GM12878 (cell line): Measurements from ENCODE around the gene USB1. TPM values are rescaled to one million over a fixed set of nuclear protein-coding genes. Genes with fewer than 3 reads are reported as not detected.

Source experiments
- ASH2L ChIP-seq: fragments of 300-600, 200-600 bp; sonication (generic); IDR thresholded peaks from 2 replicates; pipeline ENCODE4 v1.6.1; 2017; ENCODE audit warnings: low read depth, mild to moderate bottlenecking, borderline replicate concordance
- CBFB ChIP-seq: IDR thresholded peaks from 2 replicates; pipeline ENCODE4 v1.6.1; 2016; ENCODE audit warnings: antibody characterized with exemption, low read depth
- CREB1 ChIP-seq: IDR thresholded peaks from 2 replicates; pipeline ENCODE4 v1.6.1; 2012; ENCODE audit warnings: low read depth, mild to moderate bottlenecking, inconsistent platforms
- DPF2 ChIP-seq: fragments of 450-650 bp; IDR thresholded peaks from 2 replicates; pipeline ENCODE4 v1.6.1; 2017; ENCODE audit warnings: mild to moderate bottlenecking
- FOXK2 ChIP-seq: fragments of 450-650 bp; IDR thresholded peaks from 2 replicates; pipeline ENCODE4 v1.6.1; 2017; ENCODE audit warnings: mild to moderate bottlenecking, moderate library complexity
- HDAC6 ChIP-seq: fragments of 200-600 bp; sonication (generic); IDR thresholded peaks from one replicate; pipeline ENCODE4 v1.8.0; 2017; ENCODE audit warnings: antibody characterized with exemption; ENCODE audit not compliant: unreplicated experiment
- KLF5 ChIP-seq: fragments of 450-650 bp; IDR thresholded peaks from 2 replicates; pipeline ENCODE4 v1.6.1; 2014; ENCODE audit warnings: mild to moderate bottlenecking; ENCODE audit not compliant: partially characterized antibody
- NFIC ChIP-seq: IDR thresholded peaks from 2 replicates; pipeline ENCODE4 v1.6.1; 2012; ENCODE audit warnings: low read depth, mild to moderate bottlenecking, inconsistent platforms, low read length, moderate library complexity
- NR2F1 ChIP-seq: fragments of 450-650 bp; conservative IDR thresholded peaks from 2 replicates; pipeline ENCODE4 v1.6.1; 2017; ENCODE audit warnings: mild to moderate bottlenecking
- PAX8 ChIP-seq: fragments of 450-650 bp; IDR thresholded peaks from 2 replicates; pipeline ENCODE4 v1.6.1; 2017; ENCODE audit warnings: mild to moderate bottlenecking, moderate library complexity
- PML ChIP-seq: IDR thresholded peaks from 2 replicates; pipeline ENCODE4 v1.6.1; 2012; ENCODE audit warnings: low read length, inconsistent platforms
- POLR2A ChIP-seq: IDR thresholded peaks from 2 replicates; pipeline ENCODE4 v1.6.1; 2011; ENCODE audit warnings: low read depth, mild to moderate bottlenecking, low read length
- RFX5 ChIP-seq: IDR thresholded peaks from 2 replicates; pipeline ENCODE4 v1.6.1; 2011; ENCODE audit warnings: low read depth, low read length, improper control_type of control experiment
- SMARCA5 ChIP-seq: fragments of 450-650 bp; IDR thresholded peaks from 2 replicates; pipeline ENCODE4 v1.6.1; 2017; ENCODE audit warnings: mild to moderate bottlenecking
- SP1 ChIP-seq: IDR thresholded peaks from one replicate; pipeline ENCODE4 v1.6.1; 2011; ENCODE audit warnings: low read depth, low read length
- STAT3 ChIP-seq: IDR thresholded peaks from 2 replicates; pipeline ENCODE4 v1.6.1; 2011; ENCODE audit warnings: low read depth, low read length, improper control_type of control experiment
- TCF7 ChIP-seq: IDR thresholded peaks from 2 replicates; pipeline ENCODE4 v1.6.1; 2014; ENCODE audit warnings: antibody characterized with exemption, borderline replicate concordance
- ZNF687 ChIP-seq: fragments of 450-650 bp; IDR thresholded peaks from 2 replicates; pipeline ENCODE4 v1.6.1; 2017; ENCODE audit warnings: mild to moderate bottlenecking, moderate library complexity
- polyA plus RNA-seq, 11 experiments: library from polyadenylated mRNA; depleted of rRNA in 4 of 11; unstranded in 6 of 11; stranded (reverse) in 5 of 11; fragments of >200 nt; fragmentation: Nextera tagmentation in 4 of 11; fragmentation: Illumina TruSeq in 1 of 11; extraction: Ambion mirVana in 4 of 11; extraction: Trizol in 1 of 11; gene quantifications; 1 replicate in 1 of 11; 2 replicates in 10 of 11; pipeline versions ENCODE4 v1.2.1 to v1.2.3, GENCODE V29; 2011 to 2016; ENCODE audit warnings: inconsistent platforms in 2 of 11, missing spikeins in 2 of 11, low read depth in 1 of 11
- total RNA-seq, 4 experiments: library from RNA; depleted of rRNA in 3 of 4; stranded (reverse); fragments of >200 nt in 3 of 4; fragmentation: Illumina TruSeq in 1 of 4; extraction: Trizol in 1 of 4; gene quantifications; 2 replicates each; pipeline versions ENCODE4 v1.2.1 to v1.2.3, GENCODE V29; 2013 to 2021
- TF ChIP-seq, protein P1 (sequence below): fragments of 450-650 bp; IDR thresholded peaks from 2 replicates; pipeline ENCODE4 v1.6.1; 2017; ENCODE audit warnings: mild to moderate bottlenecking, low read depth, inconsistent platforms; ENCODE audit not compliant: poor library complexity, severe bottlenecking
- TF ChIP-seq, protein P2 (sequence below): fragments of 450-650 bp; IDR thresholded peaks from 2 replicates; pipeline ENCODE4 v1.6.1; 2016; ENCODE audit warnings: mild to moderate bottlenecking
- TF ChIP-seq, protein P3 (sequence below): fragments of 150-350 bp; IDR thresholded peaks from 2 replicates; pipeline ENCODE4 v1.6.1; 2016; ENCODE audit warnings: low read depth, low read length

Gene USB1
- total and polyA plus RNA-seq, 10 of the 15 experiments (the other 5 are each of a cell fraction or from before 2014, with no cell fraction given): 7.9 to 72.2 (median 41.6) TPM

DNA sequence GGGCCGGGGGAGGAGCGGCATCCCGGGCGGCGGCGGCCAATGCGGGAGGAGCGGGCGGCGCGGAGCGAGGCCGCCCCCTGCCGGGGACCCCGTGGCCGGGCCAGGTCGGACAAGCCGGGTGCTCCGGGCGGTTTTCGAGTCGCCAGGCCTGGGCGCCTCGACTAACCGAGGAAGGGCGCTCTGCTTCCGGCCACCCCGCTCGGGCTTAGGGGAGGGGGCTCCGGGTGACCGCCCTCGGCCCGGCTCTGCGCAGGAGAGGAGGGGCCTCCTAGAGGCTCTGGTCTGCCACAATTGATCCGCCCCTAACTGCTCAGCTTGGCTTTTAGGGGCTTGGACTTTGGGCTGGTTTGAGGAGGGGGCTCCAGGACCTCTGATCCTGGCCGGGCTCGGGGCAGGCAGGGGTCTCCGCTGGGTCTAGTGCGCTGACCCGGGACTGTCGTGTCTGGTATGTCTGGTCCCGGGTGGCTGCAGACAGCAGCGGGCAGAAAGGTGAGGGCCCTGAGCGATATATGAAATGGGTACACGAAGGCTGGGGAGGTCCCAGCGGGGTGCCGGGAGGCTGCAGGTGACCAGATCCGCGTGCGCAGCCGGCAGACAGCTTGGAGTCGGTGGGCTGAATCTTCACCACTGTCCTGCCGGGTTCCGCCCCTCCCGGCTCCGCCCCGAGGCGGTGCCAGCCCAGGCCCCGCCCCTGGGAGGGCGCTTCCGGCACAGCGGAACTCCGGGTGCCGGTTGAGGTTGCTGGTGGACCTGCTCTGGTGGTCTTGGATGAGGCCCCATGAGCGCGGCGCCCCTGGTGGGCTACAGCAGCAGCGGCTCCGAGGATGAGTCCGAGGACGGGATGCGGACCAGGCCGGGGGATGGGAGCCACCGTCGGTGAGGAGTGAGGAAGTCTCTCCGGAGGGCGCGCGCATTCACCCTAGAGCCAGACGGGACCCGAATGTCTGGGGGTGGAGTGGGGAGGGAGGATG lies at the start of gene USB1 (continued):
- TF ChIP-seq, protein P1, sequence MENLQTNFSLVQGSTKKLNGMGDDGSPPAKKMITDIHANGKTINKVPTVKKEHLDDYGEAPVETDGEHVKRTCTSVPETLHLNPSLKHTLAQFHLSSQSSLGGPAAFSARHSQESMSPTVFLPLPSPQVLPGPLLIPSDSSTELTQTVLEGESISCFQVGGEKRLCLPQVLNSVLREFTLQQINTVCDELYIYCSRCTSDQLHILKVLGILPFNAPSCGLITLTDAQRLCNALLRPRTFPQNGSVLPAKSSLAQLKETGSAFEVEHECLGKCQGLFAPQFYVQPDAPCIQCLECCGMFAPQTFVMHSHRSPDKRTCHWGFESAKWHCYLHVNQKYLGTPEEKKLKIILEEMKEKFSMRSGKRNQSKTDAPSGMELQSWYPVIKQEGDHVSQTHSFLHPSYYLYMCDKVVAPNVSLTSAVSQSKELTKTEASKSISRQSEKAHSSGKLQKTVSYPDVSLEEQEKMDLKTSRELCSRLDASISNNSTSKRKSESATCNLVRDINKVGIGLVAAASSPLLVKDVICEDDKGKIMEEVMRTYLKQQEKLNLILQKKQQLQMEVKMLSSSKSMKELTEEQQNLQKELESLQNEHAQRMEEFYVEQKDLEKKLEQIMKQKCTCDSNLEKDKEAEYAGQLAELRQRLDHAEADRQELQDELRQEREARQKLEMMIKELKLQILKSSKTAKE: no peak
- no peak for TF ChIP-seq SMARCA5
- no peak for TF ChIP-seq HDAC6
- peak; percentile 93 for TF ChIP-seq NR2F1
- no peak for TF ChIP-seq PAX8
- TF ChIP-seq DPF2: no peak; the same call in 1 of the 2 replicates
- no peak for TF ChIP-seq ASH2L
- peak; percentile 61 for TF ChIP-seq SP1
- no peak for TF ChIP-seq CBFB
- no peak for TF ChIP-seq TCF7
- no peak for TF ChIP-seq NFIC
- TF ChIP-seq POLR2A: peak; percentile 88
- TF ChIP-seq STAT3: no peak
- no peak for TF ChIP-seq ZNF687
- TF ChIP-seq FOXK2: no peak
- no peak for TF ChIP-seq RFX5
- TF ChIP-seq, protein P2, sequence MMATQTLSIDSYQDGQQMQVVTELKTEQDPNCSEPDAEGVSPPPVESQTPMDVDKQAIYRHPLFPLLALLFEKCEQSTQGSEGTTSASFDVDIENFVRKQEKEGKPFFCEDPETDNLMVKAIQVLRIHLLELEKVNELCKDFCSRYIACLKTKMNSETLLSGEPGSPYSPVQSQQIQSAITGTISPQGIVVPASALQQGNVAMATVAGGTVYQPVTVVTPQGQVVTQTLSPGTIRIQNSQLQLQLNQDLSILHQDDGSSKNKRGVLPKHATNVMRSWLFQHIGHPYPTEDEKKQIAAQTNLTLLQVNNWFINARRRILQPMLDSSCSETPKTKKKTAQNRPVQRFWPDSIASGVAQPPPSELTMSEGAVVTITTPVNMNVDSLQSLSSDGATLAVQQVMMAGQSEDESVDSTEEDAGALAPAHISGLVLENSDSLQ: no peak
- TF ChIP-seq, protein P3, sequence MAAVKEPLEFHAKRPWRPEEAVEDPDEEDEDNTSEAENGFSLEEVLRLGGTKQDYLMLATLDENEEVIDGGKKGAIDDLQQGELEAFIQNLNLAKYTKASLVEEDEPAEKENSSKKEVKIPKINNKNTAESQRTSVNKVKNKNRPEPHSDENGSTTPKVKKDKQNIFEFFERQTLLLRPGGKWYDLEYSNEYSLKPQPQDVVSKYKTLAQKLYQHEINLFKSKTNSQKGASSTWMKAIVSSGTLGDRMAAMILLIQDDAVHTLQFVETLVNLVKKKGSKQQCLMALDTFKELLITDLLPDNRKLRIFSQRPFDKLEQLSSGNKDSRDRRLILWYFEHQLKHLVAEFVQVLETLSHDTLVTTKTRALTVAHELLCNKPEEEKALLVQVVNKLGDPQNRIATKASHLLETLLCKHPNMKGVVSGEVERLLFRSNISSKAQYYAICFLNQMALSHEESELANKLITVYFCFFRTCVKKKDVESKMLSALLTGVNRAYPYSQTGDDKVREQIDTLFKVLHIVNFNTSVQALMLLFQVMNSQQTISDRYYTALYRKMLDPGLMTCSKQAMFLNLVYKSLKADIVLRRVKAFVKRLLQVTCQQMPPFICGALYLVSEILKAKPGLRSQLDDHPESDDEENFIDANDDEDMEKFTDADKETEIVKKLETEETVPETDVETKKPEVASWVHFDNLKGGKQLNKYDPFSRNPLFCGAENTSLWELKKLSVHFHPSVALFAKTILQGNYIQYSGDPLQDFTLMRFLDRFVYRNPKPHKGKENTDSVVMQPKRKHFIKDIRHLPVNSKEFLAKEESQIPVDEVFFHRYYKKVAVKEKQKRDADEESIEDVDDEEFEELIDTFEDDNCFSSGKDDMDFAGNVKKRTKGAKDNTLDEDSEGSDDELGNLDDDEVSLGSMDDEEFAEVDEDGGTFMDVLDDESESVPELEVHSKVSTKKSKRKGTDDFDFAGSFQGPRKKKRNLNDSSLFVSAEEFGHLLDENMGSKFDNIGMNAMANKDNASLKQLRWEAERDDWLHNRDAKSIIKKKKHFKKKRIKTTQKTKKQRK: no peak
- TF ChIP-seq KLF5: no peak
- TF ChIP-seq PML: peak; percentile 80; the same call in 1 of the 2 replicates
- no peak for TF ChIP-seq CREB1
